ENCODE measurements around the gene ASB7. TPM values are rescaled to one million over a fixed set of nuclear protein-coding genes. Genes with fewer than 3 reads are reported as not detected.
"Not testable (repeated sequence)": the region's sequence is repeated elsewhere in the genome, so short reads cannot be mapped to it uniquely, and the experiment has no call there.

The ASB7 gene
- total and polyA plus RNA-seq, 10 donors, result 3.4 to 27.1 (median 16.2) TPM

GRCh38 chr15:100670505-100671021 is 68.2 kb downstream of the ASB7 start:
- Histone ChIP-seq H3K27me3 (replicated peaks in 1 of 7) (peaks cover 0 to 6% (median 0%) of the 10 kb centered on the region in 7 donors), H3K4me1 (no peaks in the 10 kb centered on the region), H3K36me3 (no peaks in the 10 kb centered on the region), H3K9me3 (peaks cover 0 to 7% (median 0%) of the 10 kb centered on the region in 8 donors), H3K27ac (no peak overlapping the region), H3K4me3 (no peak overlapping the region)
- intact Hi-C loops (cut with DNase I; ENCODE audit: low total_unique reads), result no loop called here
- no peak for TF ChIP-seq POLR2A (IDR thresholded peaks at IDR 0.05)
- TF ChIP-seq CTCF (IDR thresholded peaks at IDR 0.05 in 8 of 11, conservative IDR thresholded peaks at IDR 0.05 in 3 of 11), result no peak
- TF ChIP-seq POLR2AphosphoS5 (IDR thresholded peaks at IDR 0.05), result no peak
- DNase-seq, result peak; percentile 34
- 66 to 81% (median 74%) methylated on average over 7 to 8 of the region's 8 CpGs for WGBS, 5 donors

- H3K36me3 ChIP-seq, result no peaks in the 10 kb centered on the region
These were observed 68.8 kb downstream of the ASB7 start for GRCh38 chr15:100671124-100671680.

GRCh38 chr15:100671858-100672543 is 69.6 kb downstream of the ASB7 start:
- TF ChIP-seq CTCF (IDR thresholded peaks at IDR 0.05 in 8 of 11, conservative IDR thresholded peaks at IDR 0.05 in 3 of 11) (peak in 7 of 11 experiments; percentile 8 to 36 (median 25)), POLR2AphosphoS5 (IDR thresholded peaks at IDR 0.05) (no peak)
- H3K27me3 ChIP-seq (replicated peaks in 1 of 7), result peaks cover 0 to 6% (median 0%) of the 10 kb centered on the region in 7 donors
- H3K27ac ChIP-seq, result no peak overlapping the region
- H3K4me1 ChIP-seq, result no peaks in the 10 kb centered on the region
- DNase-seq, result peak; percentile 32
- WGBS, 5 donors, result 69 to 76% (median 73%) methylated on average over 13 of the region's 13 CpGs
- peaks cover 0 to 7% (median 0%) of the 10 kb centered on the region in 8 donors for H3K9me3 ChIP-seq
- intact Hi-C loops (cut with DNase I; ENCODE audit: low total_unique reads), result no loop called here
- H3K36me3 ChIP-seq, result no peaks in the 10 kb centered on the region
- H3K4me3 ChIP-seq, result no peak overlapping the region

More at GRCh38 chr15:100671124-100671680, 68.8 kb downstream of the ASB7 start:
- no peak for TF ChIP-seq POLR2AphosphoS5 (IDR thresholded peaks at IDR 0.05)
- no peak for TF ChIP-seq POLR2A (IDR thresholded peaks at IDR 0.05)
- no peak for TF ChIP-seq CTCF (IDR thresholded peaks at IDR 0.05 in 8 of 11, conservative IDR thresholded peaks at IDR 0.05 in 3 of 11)
- no peaks in the 10 kb centered on the region for H3K4me1 ChIP-seq
- 85 to 93% (median 88%) methylated on average over 15 of the region's 15 CpGs for WGBS, 5 donors
- DNase-seq, result peak; percentile 48
- no peak overlapping the region for H3K27ac ChIP-seq
- intact Hi-C loops (cut with DNase I; ENCODE audit: low total_unique reads), result no loop called here
- peaks cover 0 to 6% (median 0%) of the 10 kb centered on the region in 7 donors for H3K27me3 ChIP-seq (replicated peaks in 1 of 7)
- peaks cover 0 to 7% (median 0%) of the 10 kb centered on the region in 8 donors for H3K9me3 ChIP-seq
- no peak overlapping the region for H3K4me3 ChIP-seq

GRCh38 chr15:100672959-100673358 is 70.6 kb downstream of the ASB7 start:
- TF ChIP-seq POLR2A (IDR thresholded peaks at IDR 0.05) (no peak), CTCF (IDR thresholded peaks at IDR 0.05 in 8 of 11, conservative IDR thresholded peaks at IDR 0.05 in 3 of 11) (no peak), POLR2AphosphoS5 (IDR thresholded peaks at IDR 0.05) (no peak)
- 73 to 84% (median 79%) methylated on average over 5 of the region's 5 CpGs for WGBS, 5 donors

GRCh38 chr15:100679151-100679550 is 76.8 kb downstream of the ASB7 start:
- intact Hi-C loops (cut with DNase I; ENCODE audit: low total_unique reads); H3K27ac ChIP-seq; H3K4me1 ChIP-seq; H3K36me3 ChIP-seq; H3K4me3 ChIP-seq; H3K27me3 ChIP-seq (replicated peaks in 1 of 7): not testable (repeated sequence)
- DNase-seq, result peak; percentile 36
- peaks cover 0 to 21% (median 0%) of the 10 kb centered on the region in 8 donors for H3K9me3 ChIP-seq
- WGBS, 5 donors, result 78 to 89% (median 86%) methylated on average over 5 of the region's 5 CpGs

More at GRCh38 chr15:100672959-100673358, 70.6 kb downstream of the ASB7 start:
- Histone ChIP-seq H3K4me3 (no peak overlapping the region), H3K9me3 (peaks cover 0 to 7% (median 0%) of the 10 kb centered on the region in 8 donors), H3K27ac (no peak overlapping the region), H3K4me1 (no peaks in the 10 kb centered on the region), H3K27me3 (replicated peaks in 1 of 7) (peaks cover 0 to 6% (median 0%) of the 10 kb centered on the region in 7 donors), H3K36me3 (no peaks in the 10 kb centered on the region)
- intact Hi-C loops (cut with DNase I; ENCODE audit: low total_unique reads), result no loop called here
- DNase-seq, result no peak
